K562 treated with DMSO at 1 percent for 12 hours (cell line): ENCODE results near the gene PRDM10. TPM values are rescaled to one million over a fixed set of nuclear protein-coding genes. Genes with fewer than 3 reads are reported as not detected.

ENCODE experiments used
- total RNA-seq: library from RNA; unstranded; fragments of 300-600 nt; gene quantifications from 2 replicates; pipeline ENCODE4 v1.2.3, GENCODE V29; 2022; ENCODE audit not compliant: insufficient read depth

PRDM10 gene
- total RNA-seq, result 0.64 and 4.6 TPM in 2 replicates

GRCh38 chr11:130002352-130002845 lies at the start of gene PRDM10:
Gene PRDM10 (minus strand): TSS chr11:130002835. CDS start chr11:129960964, 41,871 bp downstream.

GRCh38 chr11:129895126-129896041 lies 107.3 kb downstream of the PRDM10 start, which contains the start of gene NFRKB:
Gene NFRKB (minus strand): TSS chr11:129895578. CDS start chr11:129892849, 2,729 bp downstream.

Other genes with a start within 250 kb of the PRDM10 start
- not detected in 2 replicates for gene TMEM45B, start 187.0 kb downstream of the PRDM10 start, total RNA-seq
- 7.9 and 34.9 TPM in 2 replicates for gene NFRKB, start 107.3 kb downstream of the PRDM10 start, total RNA-seq
- gene APLP2, start 67.1 kb upstream of the PRDM10 start, total RNA-seq, result 93.9 and 230 TPM in 2 replicates
- 0.22 TPM in 1 of 2 replicates, not detected in the other for gene ST14, start 156.9 kb upstream of the PRDM10 start, total RNA-seq